ENCODE measurements around the gene CACNA1S. TPM values are rescaled to one million over a fixed set of nuclear protein-coding genes. Genes with fewer than 3 reads are reported as not detected.

The CACNA1S gene
- total RNA-seq, 2 experiments from 2014 or later: not detected

DNA sequence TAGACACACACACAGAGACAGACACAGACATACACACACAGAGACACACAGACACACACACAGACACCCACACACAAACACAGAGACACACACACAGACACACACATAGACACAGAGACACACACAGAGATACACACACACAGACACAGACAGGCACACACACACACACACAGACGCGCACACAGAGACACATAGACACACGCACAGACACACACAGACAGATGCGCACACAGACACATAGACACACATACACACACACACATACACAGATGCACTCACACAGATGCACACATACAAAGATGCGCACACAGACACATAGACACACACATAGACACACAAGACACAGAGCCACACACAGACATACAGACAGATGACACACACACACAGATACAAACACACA is 104.7 kb downstream of the CACNA1S start:
- Histone ChIP-seq H3K36me3 (ENCODE audit: insufficient read depth, low read length) (peaks cover 36% of the 10 kb centered on the region), H4K20me1 (ENCODE audit: insufficient read depth, low read length) (no peaks in the 10 kb centered on the region; the same call in 1 of the 2 replicates), H3K4me1 (ENCODE audit: insufficient read depth, low read length, poor library complexity, severe bottlenecking) (no peaks in the 10 kb centered on the region), H3K27ac (ENCODE audit: low read depth, low read length, poor library complexity, severe bottlenecking) (no peak overlapping the region), H3K79me2 (ENCODE audit: insufficient read depth, low read depth, low read length) (no peaks in the 10 kb centered on the region), H3K4me2 (ENCODE audit: low read length) (no peak overlapping the region), H3K4me3 (ENCODE audit: low read depth, low read length, poor library complexity, severe bottlenecking) (no peak overlapping the region), H3K9me3 (ENCODE audit: low read length) (no peaks in the 10 kb centered on the region), H3K9me2 (ENCODE audit: insufficient read depth, low read length) (no peaks in the 10 kb centered on the region), H2AFZ (ENCODE audit: low read length) (no peak overlapping the region)
- no peak for TF ChIP-seq CTCF (conservative IDR thresholded peaks at IDR 0.05; ENCODE audit: low read length)
- TF ChIP-seq EZH2phosphoT487 (IDR thresholded peaks at IDR 0.05; ENCODE audit: borderline replicate concordance, low read depth, low read length): no peak
- ChIA-PET CTCF (ENCODE audit: unreplicated experiment) (no interaction called here), POLR2A (no interaction called here)
- DNase-seq (ENCODE audit: low spot score): no peak
- intact Hi-C loops (cut with micrococcal nuclease; ENCODE audit: unreplicated experiment): no loop called here
- BruUV-seq (replicated peaks): no TSS peak

DNA sequence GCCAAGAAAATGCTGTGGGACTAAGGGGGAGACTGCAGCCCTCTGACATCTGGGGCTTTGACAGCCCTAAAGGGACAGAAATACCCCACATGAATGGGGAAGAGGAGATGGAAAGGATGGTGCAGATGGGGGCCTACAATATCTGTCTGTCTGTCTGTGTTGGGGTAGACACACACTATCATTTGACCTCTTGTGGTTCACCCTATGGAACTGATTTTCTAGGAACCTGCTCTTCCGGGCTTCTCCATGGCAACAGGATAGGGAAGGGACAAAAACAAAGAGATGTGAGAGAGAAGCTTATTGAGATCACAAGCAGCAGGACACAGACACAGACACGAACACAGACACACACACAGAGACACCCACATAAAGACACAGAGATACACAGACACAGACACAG is 105.8 kb downstream of the CACNA1S start:
- CTCF ChIA-PET (ENCODE audit: unreplicated experiment): interaction anchor here (1.2 kb wide), 1 partner anchor 9 kb away, joined by 3 read pairs; no protein-coding TSS in a partner anchor
- POLR2A ChIA-PET: interaction anchor here (0.5 to 1.4 kb wide), 2 partner anchors 11 to 67 kb away, joined by 3 read pairs; no protein-coding TSS in a partner anchor
- H3K9me2 ChIP-seq (ENCODE audit: insufficient read depth, low read length): no peaks in the 10 kb centered on the region
- no peaks in the 10 kb centered on the region for H3K4me1 ChIP-seq (ENCODE audit: insufficient read depth, low read length, poor library complexity, severe bottlenecking)
- H2AFZ ChIP-seq (ENCODE audit: low read length): no peak overlapping the region
- H3K4me3 ChIP-seq (ENCODE audit: low read depth, low read length, poor library complexity, severe bottlenecking): no peak overlapping the region
- BruUV-seq (replicated peaks): no TSS peak
- H3K79me2 ChIP-seq (ENCODE audit: insufficient read depth, low read depth, low read length): no peaks in the 10 kb centered on the region
- no peaks in the 10 kb centered on the region for H3K9me3 ChIP-seq (ENCODE audit: low read length)
- H3K27ac ChIP-seq (ENCODE audit: low read depth, low read length, poor library complexity, severe bottlenecking): no peak overlapping the region
- intact Hi-C loops (cut with micrococcal nuclease; ENCODE audit: unreplicated experiment): no loop called here
- DNase-seq (ENCODE audit: low spot score): no peak
- H4K20me1 ChIP-seq (ENCODE audit: insufficient read depth, low read length): no peaks in the 10 kb centered on the region; the same call in 1 of the 2 replicates
- peaks cover 46% of the 10 kb centered on the region for H3K36me3 ChIP-seq (ENCODE audit: insufficient read depth, low read length)
- TF ChIP-seq EZH2phosphoT487 (IDR thresholded peaks at IDR 0.05; ENCODE audit: borderline replicate concordance, low read depth, low read length) (no peak), CTCF (conservative IDR thresholded peaks at IDR 0.05; ENCODE audit: low read length) (no peak)
- no peak overlapping the region for H3K4me2 ChIP-seq (ENCODE audit: low read length)

DNA sequence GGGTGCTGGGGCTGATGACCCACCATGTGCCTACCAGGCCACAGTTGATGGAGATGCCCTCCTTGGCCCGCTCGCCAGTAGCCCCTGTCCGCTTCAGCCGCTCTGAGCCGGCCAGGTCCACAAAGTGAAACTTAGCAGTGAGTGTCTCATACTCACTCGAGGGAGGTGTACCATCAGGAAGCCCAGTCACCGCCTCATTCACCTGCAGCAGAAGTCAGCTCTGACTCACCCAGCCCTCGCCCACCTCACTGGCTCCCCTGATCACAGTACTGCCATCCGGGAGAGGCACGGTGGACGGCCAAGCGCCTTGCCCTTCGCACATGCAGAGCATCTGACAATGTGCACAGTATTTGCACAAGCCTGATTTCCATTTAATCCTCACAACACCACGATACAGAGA is 107.5 kb downstream of the CACNA1S start:
- POLR2A ChIA-PET: no interaction called here

More for the DNA sequence above, 107.5 kb downstream of the CACNA1S start:
- Histone ChIP-seq H3K4me1 (ENCODE audit: insufficient read depth, low read length, poor library complexity, severe bottlenecking) (no peaks in the 10 kb centered on the region), H3K79me2 (ENCODE audit: insufficient read depth, low read depth, low read length) (no peaks in the 10 kb centered on the region), H3K27ac (ENCODE audit: low read depth, low read length, poor library complexity, severe bottlenecking) (no peak overlapping the region), H2AFZ (ENCODE audit: low read length) (no peak overlapping the region), H3K9me3 (ENCODE audit: low read length) (no peaks in the 10 kb centered on the region), H3K4me3 (ENCODE audit: low read depth, low read length, poor library complexity, severe bottlenecking) (no peak overlapping the region), H4K20me1 (ENCODE audit: insufficient read depth, low read length) (no peaks in the 10 kb centered on the region; the same call in 1 of the 2 replicates), H3K9me2 (ENCODE audit: insufficient read depth, low read length) (no peaks in the 10 kb centered on the region), H3K4me2 (ENCODE audit: low read length) (no peak overlapping the region), H3K36me3 (ENCODE audit: insufficient read depth, low read length) (peaks cover 50% of the 10 kb centered on the region)
- CTCF ChIA-PET (ENCODE audit: unreplicated experiment): no interaction called here
- TF ChIP-seq EZH2phosphoT487 (IDR thresholded peaks at IDR 0.05; ENCODE audit: borderline replicate concordance, low read depth, low read length): no peak
- no peak for TF ChIP-seq CTCF (conservative IDR thresholded peaks at IDR 0.05; ENCODE audit: low read length)
- BruUV-seq (replicated peaks): no TSS peak
- DNase-seq (ENCODE audit: low spot score): no peak
- intact Hi-C loops (cut with micrococcal nuclease; ENCODE audit: unreplicated experiment): no loop called here
